Stimulated activated CD4-positive, alpha-beta T cell treated with anti-CD3 and anti-CD28 coated beads, Interleukin-2, amount 100 ng/mL, for 48 hours (primary cell): Measurements from ENCODE around the gene GOLGA8A.
"Not testable (repeated sequence)": the region's sequence is repeated elsewhere in the genome, so short reads cannot be mapped to it uniquely, and the experiment has no call there.

Experiments used
- DNase-seq, 2 donors: peaks; one replicate each; pipeline ENCODE4 v3.0.0-alpha.2; 2020

The GOLGA8A gene

GRCh38 chr15:34437687-34438086 lies at the start of gene GOLGA8A:
GOLGA8A (minus strand) TSS chr15:34437808; CDS start chr15:34389691, 48,117 bp downstream.
- peak; percentile 80 to 83 for DNase-seq

GRCh38 chr15:34483644-34484043 lies 46.0 kb upstream of the GOLGA8A start:
- DNase-seq: no peak

GRCh38 chr15:34481370-34481769 lies 43.8 kb upstream of the GOLGA8A start:
- DNase-seq: no peak

GRCh38 chr15:34473840-34474239 lies 36.2 kb upstream of the GOLGA8A start:
- DNase-seq: no peak

- DNase-seq: no peak
These were observed 35.3 kb upstream of the GOLGA8A start for GRCh38 chr15:34472947-34473346.

- DNase-seq: no peak
These were observed 33.3 kb upstream of the GOLGA8A start for GRCh38 chr15:34470892-34471291.

GRCh38 chr15:34470091-34470490 lies 32.5 kb upstream of the GOLGA8A start:
- no peak for DNase-seq

GRCh38 chr15:34461730-34462129 lies 24.1 kb upstream of the GOLGA8A start:
- DNase-seq: no peak

- DNase-seq: no peak
These were observed 22.8 kb upstream of the GOLGA8A start for GRCh38 chr15:34460451-34460850.

GRCh38 chr15:34456658-34457057 lies 19.1 kb upstream of the GOLGA8A start:
- no peak for DNase-seq

- no peak for DNase-seq
These were observed 5.3 kb upstream of the GOLGA8A start for GRCh38 chr15:34442891-34443290.

- no peak for DNase-seq
These were observed 2.3 kb upstream of the GOLGA8A start for GRCh38 chr15:34439878-34440277.

GRCh38 chr15:34436956-34437442 lies 609 bp downstream of the GOLGA8A start:
- peak; percentile 38 to 39 for DNase-seq

- DNase-seq: peak; percentile 4 to 6
These were observed 1.3 kb downstream of the GOLGA8A start for GRCh38 chr15:34436126-34436955.

- DNase-seq: no peak
These were observed 1.9 kb downstream of the GOLGA8A start for GRCh38 chr15:34435658-34436057.

GRCh38 chr15:34434627-34435305 lies 2.8 kb downstream of the GOLGA8A start:
- DNase-seq: no peak

GRCh38 chr15:34433956-34434626 lies 3.5 kb downstream of the GOLGA8A start:
- DNase-seq: not testable (repeated sequence)

- not testable (repeated sequence) for DNase-seq
These were observed 7.0 kb downstream of the GOLGA8A start for GRCh38 chr15:34430642-34431041.

GRCh38 chr15:34423425-34424090 lies 14.1 kb downstream of the GOLGA8A start:
- DNase-seq: not testable (repeated sequence)

- DNase-seq: not testable (repeated sequence)
These were observed 16.7 kb downstream of the GOLGA8A start for GRCh38 chr15:34420953-34421352.

GRCh38 chr15:34418435-34418834 lies 19.2 kb downstream of the GOLGA8A start:
- DNase-seq: not testable (repeated sequence)

GRCh38 chr15:34409511-34409910 lies 28.1 kb downstream of the GOLGA8A start:
- DNase-seq: not testable (repeated sequence)

GRCh38 chr15:34408973-34409372 lies 28.6 kb downstream of the GOLGA8A start:
- DNase-seq: not testable (repeated sequence)
